Epithelial cell of esophagus (primary cell): ENCODE measurements around the gene NUTM1.
A peak's percentile ranks its signal among the peaks of the same experiment; 100 is the strongest.

Experiments
- DNase-seq: peaks from one replicate; pipeline ENCODE4 v3.0.0; 2010; ENCODE audit warnings: low read depth
- H3K4me3 ChIP-seq: 2 replicates; pipeline ENCODE4 v1.5.1; 2011; ENCODE audit warnings: mild to moderate bottlenecking, low read length, control low read depth
- TF ChIP-seq, protein P1 (sequence below): IDR thresholded peaks from 2 replicates; pipeline ENCODE4 v1.5.1; 2011; ENCODE audit warnings: low read depth, mild to moderate bottlenecking, low read length, control low read depth, inconsistent platforms; ENCODE audit not compliant: insufficient read depth; ENCODE audit errors: missing control alignments

The NUTM1 gene

DNA sequence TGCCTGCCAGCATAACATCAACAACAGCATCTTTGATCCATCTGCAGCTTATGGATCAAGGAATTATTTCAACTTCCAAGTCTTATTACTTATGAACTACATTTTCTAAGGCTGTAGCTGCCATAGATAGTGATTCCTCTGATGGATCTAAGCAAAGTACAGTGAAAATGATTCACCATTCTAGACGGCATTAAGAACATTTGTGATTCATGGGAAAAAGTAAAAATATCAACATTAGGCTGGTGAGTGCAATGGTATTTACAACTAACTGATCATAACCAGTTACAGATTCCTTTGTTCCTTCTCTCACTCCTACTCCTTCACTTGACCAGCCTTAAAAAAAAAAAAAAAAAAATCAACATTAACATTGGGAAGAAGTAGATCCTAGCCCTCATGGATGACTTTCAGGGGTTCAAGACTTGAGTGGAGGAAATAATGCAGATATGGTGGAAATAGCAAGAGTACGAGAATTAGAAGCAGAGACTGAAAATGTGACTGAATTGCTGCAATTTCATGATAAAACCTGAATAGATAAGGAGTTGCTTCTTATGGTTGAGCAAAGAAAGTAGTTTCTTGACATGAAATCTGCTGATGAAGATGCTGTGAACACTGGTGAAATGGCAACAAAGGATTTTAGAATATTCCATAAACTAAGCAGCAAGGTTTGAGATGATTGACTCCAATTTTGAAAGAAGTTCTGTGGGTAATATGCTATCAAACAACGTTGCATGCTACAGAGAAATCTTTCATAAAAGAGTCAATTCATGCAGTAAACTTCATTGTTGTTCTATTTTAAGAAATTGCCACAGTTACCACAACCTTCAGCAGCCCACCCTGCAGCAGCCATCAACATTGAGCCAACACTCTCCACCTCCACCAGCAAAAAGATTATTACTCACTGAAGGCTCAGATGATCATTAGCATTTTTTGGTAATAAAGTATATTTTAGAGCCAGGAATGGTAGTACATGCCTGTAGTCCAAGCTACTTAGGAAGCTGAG lies 28.3 kb upstream of the NUTM1 start:
- DNase-seq = no peak
- no peak overlapping the region for H3K4me3 ChIP-seq
- TF ChIP-seq, protein P1, sequence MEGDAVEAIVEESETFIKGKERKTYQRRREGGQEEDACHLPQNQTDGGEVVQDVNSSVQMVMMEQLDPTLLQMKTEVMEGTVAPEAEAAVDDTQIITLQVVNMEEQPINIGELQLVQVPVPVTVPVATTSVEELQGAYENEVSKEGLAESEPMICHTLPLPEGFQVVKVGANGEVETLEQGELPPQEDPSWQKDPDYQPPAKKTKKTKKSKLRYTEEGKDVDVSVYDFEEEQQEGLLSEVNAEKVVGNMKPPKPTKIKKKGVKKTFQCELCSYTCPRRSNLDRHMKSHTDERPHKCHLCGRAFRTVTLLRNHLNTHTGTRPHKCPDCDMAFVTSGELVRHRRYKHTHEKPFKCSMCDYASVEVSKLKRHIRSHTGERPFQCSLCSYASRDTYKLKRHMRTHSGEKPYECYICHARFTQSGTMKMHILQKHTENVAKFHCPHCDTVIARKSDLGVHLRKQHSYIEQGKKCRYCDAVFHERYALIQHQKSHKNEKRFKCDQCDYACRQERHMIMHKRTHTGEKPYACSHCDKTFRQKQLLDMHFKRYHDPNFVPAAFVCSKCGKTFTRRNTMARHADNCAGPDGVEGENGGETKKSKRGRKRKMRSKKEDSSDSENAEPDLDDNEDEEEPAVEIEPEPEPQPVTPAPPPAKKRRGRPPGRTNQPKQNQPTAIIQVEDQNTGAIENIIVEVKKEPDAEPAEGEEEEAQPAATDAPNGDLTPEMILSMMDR = no peak

DNA sequence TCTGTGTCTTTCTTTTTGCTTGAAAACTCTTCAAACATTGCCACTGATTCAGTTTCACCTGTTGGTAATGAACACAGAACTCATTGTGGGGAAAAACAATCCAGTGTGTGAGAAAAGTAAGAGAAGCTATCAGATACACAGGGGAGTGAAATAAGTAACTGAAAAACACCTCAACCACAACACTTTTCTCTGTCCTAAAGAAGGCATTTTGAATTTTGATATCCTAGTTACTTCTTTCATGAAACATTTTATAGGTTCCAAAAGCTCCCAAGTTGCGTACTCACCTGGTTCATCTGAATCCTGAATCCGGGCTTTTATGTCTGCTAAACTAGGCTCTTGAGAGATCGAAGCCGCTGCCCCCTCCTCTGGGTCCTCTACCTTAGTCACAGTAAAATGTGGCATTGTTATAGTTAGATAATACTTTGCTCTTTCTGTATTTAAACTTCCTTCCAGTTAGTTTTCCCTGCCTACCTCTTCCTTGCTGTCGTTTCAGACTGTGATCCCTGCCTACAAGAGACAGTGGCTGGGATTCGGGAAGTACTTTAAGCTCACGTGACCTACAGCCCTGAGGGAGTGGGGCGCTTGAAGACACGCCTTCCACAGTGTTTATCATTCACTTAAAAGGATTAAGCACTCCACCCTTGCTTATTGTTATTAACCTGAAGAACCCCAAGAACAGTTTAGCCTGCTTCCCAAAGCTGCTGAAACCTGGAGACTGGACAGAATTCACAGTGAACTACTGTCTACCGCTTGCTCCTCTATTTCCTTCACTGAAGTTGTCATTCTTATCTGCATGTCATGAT lies 24.6 kb upstream of the NUTM1 start:
- peak overlapping the region; percentile 68 for H3K4me3 ChIP-seq
- TF ChIP-seq, protein P1 = no peak
- peak; percentile 91 for DNase-seq

DNA sequence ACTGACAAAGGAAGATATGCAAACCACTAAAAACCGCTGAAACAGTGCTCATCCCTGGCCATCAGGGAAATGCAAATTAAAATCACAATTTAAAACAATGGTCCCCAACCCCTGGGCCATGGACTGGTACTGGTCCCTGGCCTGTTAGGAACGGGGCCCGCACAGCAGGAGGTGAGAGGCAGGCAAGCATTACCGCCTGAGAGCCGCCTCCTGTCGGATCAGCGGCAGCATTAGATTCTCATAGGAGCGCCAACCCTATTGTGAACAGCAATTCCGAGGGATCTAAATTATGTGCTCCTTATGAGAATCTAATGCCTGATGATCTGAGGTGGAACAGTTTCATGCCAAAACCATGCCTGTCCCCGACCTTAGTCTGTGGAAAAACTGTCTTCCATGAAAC lies 19.9 kb upstream of the NUTM1 start:
- no peak overlapping the region for H3K4me3 ChIP-seq
- DNase-seq = no peak
- TF ChIP-seq, protein P1 = no peak

DNA sequence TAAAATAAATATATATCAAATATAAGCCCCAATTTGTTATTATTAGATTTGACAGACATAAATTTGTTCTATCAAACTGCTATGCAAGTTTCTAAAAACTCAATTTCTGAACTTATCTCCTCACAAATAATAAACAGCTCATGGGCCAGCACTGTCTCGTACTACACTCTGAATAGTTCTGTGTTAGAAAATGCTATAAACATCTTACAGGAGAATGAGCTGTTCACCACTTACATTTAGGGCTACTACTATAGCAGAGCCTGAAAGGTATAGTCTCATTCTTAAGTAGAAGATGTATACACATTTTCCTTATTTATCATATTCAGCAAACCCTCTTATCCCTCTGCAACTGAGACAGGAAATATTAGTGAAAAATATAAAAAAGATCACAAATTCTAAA lies 18.2 kb upstream of the NUTM1 start:
- no peak for DNase-seq
- no peak overlapping the region for H3K4me3 ChIP-seq
- TF ChIP-seq, protein P1 = no peak

DNA sequence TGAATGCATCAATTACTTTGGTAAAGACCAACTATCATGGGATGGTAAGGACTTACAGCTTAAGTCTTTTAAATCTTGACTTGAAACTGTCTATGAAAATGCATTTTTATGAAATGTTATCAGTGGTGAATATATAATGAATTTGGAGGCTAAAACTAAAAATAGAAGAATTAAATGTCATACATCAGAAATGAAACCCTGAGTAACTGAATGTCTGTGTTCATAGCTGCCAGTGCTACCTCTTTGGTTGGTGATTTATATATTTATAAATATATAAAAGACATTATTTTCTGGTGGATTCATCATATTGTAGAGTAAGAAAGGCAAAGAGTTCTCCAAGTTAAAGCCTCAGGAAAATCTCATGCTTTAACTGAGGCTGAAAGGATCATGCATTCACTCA lies 17.7 kb upstream of the NUTM1 start:
- TF ChIP-seq, protein P1 = no peak
- no peak overlapping the region for H3K4me3 ChIP-seq
- DNase-seq = no peak

DNA sequence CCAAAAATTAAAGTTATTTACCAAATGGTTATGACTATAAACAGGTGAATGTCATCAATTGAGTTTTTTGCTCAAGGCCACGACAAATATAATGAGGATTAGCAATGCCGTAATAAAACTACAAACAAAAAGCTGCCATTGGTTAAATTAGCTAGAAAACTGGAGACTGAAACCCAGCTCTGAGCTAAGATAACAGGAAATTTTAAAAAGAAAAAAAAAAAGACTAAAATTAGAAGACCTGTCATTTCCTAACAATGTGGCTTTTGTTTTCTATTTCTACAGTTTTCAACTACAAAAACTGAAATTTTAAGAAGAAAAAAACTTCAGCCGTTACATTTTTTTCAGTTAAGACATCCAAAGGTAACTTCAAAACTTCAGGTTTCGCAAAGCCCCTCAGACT lies 15.2 kb upstream of the NUTM1 start:
- TF ChIP-seq, protein P1 = no peak
- no peak overlapping the region for H3K4me3 ChIP-seq
- DNase-seq = no peak
